Activated CD4-positive, alpha-beta T cell treated with anti-CD3 and anti-CD28 coated beads, Interleukin-10, Interleukin-2, amounts not matched to agents 100 ng/mL and 50 ng/mL, durations not matched to agents 16 hours and 8 hours (primary cell): ENCODE results near the gene CCDC136.

Experiments
- DNase-seq: peaks from one replicate; pipeline ENCODE4 v3.0.0-alpha.2; 2020

The CCDC136 gene

GRCh38 chr7:128865996-128866877, 74.5 kb downstream of the CCDC136 start:
- no peak for DNase-seq

- no peak for DNase-seq
Measured at GRCh38 chr7:128867241-128867640, 75.5 kb downstream of the CCDC136 start.

- DNase-seq = no peak
Measured at GRCh38 chr7:128867842-128868623, 76.3 kb downstream of the CCDC136 start.

- DNase-seq = no peak
Measured at GRCh38 chr7:128868624-128869137, 76.9 kb downstream of the CCDC136 start.

- peak; percentile 54 for DNase-seq
Measured at GRCh38 chr7:128869138-128869943, 77.6 kb downstream of the CCDC136 start.

- DNase-seq = no peak
Measured at GRCh38 chr7:128869944-128870285, 78.1 kb downstream of the CCDC136 start.

GRCh38 chr7:128871050-128871449, 79.3 kb downstream of the CCDC136 start:
- DNase-seq = no peak
